GM18511 (cell line): ENCODE data around the gene PSME2.

Experiments
- ATAC-seq: cut with Tn5 transposase; IDR thresholded peaks from one replicate; pipeline ENCODE4 v1.9.1; 2021; ENCODE audit warnings: mild to moderate bottlenecking, moderate library complexity; ENCODE audit not compliant: unreplicated experiment

The PSME2 gene

DNA sequence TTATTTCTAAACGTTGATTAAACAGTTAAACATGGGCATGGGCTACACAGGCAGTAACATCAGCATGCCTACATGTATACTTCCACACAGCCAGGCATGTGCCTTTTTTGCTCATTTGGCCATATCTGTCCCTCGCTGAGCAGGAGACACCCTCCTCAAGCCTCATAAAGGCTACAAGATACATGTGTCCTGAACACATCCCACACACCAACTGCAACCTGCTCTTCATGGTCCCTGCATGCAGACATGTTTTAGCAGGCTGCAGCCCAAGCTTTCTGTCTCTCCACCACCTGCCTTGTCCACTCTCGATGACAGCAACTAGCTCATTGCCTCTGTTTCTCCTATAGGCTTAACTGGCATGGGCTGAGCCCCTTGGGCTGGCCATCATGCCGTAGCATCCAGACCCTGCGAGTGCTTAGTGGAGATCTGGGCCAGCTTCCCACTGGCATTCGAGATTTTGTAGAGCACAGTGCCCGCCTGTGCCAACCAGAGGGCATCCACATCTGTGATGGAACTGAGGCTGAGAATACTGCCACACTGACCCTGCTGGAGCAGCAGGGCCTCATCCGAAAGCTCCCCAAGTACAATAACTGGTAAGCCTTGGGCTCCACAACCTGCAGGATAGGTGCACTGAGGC, 49.7 kb downstream of the PSME2 start:
- ATAC-seq, result no peak

DNA sequence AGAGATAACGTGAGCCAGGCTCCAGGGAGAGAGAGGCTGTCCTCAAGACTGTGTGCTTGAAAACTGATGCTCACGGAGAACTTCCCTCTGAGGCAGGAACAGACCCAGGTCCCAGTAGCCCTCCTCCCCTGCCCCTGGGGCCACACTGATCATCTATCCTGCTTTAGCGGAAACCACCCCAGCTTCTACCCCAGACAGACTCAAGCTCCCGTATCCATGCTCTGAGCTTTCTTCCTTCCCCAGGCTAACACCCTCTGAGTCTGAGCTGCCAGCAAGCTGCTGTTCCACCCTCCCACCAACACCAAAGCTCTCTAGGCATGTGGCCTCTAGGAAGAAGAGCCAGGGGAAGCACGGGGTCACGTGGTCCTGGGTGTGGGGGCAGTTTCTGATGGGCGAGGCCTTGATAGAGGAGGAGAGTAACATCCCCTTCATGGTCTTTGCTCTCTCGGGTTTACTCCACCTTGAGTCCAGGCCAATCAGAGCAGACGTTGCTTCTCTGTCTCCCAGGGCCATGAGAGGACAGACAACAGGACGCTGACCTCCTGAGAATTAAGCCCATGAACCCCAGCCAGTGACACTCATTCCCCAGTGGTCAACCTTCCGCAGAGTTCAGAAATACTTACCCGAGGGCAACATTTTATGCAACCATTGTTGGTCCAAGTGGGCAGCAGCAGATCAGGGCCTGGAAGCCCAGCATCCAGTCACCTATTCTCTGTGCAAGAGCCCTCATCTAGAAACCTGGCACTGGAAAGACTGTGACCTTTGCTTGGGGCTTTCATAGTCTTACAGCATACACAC, 50.9 kb downstream of the PSME2 start:
- ATAC-seq, result peak; percentile 75

DNA sequence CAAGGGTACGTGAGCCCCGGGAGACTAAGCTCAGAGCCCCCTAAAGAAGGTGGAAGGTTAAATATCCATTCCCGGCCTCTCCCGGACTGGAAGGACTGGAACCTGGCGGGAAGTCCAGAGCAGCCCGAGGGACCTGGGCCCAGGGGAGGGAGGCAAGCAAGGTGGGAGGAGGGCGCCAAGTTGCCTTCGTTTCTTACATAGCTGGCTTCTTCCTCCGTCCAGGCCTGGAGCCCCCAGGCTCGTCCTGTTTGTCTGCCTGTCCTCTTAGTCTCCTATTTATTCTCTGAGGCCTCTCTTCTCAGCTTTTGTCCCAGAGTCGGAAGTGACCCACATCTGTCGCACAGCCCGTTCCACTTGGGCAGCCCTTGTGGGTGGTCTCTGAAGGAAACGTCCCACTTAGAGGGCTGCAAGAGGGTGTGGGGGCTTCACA, 51.6 kb downstream of the PSME2 start:
- peak; percentile 0 for ATAC-seq

DNA sequence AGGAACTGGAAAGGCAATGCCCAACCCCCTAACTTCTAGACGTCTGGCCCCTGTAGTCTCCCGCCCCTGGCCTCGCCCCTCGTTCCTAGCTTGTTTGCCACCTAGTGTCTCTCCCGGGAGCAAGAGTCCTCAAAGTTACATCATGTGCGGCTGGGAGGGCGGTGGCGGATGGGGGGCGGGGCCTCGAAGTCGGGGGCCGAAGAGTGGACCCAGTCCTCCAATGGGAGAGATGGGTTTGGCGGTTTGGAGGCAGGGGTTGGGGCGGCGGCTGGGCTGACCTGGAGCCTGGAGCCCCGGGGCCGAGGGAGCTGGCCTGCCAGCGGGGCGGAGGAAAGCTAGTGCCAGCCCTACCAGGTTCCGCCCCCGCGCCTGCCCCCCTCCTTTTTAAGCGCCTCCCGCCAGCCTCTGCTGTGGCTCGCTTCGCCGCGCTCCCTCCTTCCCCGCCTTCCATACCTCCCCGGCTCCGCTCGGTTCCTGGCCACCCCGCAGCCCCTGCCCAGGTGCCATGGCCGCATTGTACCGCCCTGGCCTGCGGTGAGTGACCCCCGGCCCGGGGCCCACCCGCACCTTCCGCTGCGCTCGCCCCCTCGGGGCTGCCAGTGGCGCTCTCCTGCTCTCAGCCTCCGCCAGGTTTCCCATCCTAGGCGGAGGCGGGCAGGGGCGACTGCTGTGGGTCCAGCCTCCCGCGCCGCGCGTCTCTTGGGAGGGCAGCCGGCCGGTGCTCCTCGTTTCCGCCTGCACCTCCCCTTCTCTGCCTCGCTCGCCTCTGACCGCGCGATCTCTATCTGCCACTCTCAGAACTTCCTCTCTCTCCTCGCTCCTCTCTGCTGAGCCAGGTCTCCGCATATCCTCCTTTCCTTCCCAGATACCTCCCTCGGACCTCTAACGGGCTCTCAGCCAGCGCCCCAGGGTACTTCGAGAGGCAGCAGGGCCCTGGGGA, 52.2 kb downstream of the PSME2 start, which contains the start of gene PCK2:
PCK2 (plus strand) TSS at position 411 of the 940 bp plus-strand sequence; CDS start at position 506, 95 bp downstream.
- peak; percentile 54 for ATAC-seq
